GM19240 (cell line): ENCODE measurements around the gene TMEM179.

Experiments
- DNase-seq: peaks from one replicate; pipeline ENCODE4 v3.0.0; 2011; ENCODE audit warnings: low spot score; ENCODE audit not compliant: insufficient read length

TMEM179 gene

DNA sequence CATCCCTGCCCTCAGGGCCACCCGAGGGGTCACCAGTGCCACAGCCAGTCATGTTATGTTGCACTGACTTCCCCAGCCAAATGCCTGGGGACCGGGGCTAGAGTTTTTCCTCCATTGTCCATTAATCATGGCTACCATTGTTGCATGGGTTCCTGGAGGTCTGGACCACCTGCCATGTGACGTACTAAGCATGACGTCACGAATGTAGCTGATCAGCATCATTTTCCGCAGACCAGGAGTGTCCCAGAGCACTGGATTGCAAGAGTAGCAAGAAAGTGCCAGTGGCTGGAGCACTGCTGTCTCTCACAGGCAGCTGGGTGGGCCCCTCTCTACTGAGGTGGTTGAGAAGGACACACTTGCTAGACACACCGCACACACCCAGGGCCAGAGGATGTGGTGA is 31.9 kb downstream of the TMEM179 start:
- DNase-seq: no peak

DNA sequence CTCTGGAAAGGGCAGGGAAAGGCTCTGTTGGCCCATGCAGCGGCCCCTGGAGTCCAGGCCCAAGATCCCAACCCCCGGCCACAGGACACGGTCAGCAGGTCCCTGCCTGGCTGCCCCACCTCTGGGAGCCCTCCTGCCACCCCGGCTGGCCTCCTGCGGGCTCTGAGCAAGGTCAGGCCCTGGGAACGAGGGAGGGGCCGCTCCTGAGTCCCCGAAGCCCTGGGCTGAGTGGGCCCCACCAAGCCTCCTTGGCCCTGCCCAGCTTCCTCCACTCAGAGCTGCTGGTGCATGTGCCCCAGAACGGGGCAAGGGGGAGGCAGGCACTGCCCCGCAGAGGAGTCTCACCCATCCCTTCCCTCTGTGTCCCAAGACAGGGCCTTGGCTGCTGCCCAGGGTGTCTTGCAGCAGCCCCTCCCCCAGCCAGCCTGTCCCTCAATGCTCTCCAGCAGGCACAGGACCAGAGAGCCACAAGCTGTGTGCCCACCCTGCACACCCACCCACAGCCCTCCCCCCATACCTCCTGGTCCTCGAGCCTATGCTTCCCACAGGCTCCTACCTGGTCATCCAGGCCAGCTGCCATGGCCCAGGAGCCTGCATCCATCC is 32.4 kb downstream of the TMEM179 start:
- DNase-seq: no peak

DNA sequence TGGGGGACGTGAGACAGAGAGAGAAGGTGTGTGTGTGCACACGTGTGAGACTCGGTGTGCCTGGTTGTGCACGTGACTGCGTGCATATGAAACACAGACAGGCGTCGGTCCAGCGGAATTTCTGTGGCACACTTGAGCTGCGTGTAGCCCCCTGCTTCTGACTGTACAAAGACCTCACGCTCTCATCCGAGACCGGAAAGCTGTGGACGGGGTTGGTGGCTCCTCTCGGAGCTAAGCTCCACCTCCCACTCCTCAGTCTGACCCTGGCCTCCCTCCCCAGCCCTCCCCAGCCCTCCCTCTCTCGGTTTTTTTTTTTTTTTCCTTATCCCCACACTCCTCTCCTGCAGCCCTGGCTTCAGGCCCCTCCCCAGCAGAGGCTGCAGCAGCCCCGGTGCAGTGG is 33.3 kb downstream of the TMEM179 start:
- DNase-seq: no peak

DNA sequence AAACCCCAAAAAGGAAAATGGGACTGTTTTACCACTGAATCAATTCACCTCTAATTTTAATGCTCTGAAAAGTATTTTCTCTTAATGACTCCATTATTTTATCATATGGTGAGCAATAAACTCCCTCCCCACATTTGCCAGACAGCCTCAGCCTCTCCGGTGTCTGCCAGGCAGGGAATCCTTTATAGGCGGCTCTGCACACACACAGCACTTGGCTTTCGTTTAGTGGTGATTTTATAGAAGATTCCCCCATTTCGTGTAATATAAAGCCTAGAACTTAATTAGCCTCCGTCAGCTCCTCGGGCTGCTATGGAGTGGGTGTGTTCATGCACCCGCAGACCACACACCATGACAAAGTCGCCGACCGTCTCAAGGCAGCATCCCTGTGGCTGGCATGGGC is 35.1 kb downstream of the TMEM179 start:
- DNase-seq: no peak

DNA sequence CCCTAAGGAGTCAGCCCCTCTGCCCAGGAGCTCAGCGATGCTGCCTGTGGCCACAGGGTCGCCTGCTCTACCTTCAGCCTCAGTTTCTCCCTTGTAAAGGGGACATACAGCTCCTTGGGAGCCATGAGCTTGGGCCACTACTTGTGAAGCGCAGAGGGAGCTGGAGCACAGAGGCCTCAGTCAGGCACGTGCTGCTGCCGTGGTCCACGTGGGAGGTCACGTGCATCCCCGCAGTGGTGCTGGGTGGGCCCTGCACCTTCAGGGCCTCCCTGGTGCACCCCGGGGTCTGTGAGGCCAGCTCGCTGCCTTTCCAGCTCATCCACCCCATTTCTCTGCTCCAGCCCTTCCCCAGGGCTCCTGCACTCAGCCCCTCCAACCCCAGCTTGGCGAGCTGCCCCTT is 36.0 kb downstream of the TMEM179 start:
- DNase-seq: no peak

DNA sequence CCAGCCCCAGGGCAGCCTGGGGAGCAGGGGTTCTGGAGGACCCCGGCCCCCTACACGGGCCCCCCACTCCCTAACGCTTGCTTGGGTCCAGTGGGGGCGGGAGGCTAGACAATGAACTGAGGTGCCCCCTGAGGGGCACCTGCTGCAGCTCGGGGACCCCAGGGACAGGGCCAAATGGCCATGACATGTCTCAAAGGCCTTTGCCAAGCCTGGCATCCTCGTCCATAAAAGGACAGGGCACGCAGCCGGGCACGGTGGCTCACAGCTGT is 36.7 kb downstream of the TMEM179 start:
- no peak for DNase-seq

DNA sequence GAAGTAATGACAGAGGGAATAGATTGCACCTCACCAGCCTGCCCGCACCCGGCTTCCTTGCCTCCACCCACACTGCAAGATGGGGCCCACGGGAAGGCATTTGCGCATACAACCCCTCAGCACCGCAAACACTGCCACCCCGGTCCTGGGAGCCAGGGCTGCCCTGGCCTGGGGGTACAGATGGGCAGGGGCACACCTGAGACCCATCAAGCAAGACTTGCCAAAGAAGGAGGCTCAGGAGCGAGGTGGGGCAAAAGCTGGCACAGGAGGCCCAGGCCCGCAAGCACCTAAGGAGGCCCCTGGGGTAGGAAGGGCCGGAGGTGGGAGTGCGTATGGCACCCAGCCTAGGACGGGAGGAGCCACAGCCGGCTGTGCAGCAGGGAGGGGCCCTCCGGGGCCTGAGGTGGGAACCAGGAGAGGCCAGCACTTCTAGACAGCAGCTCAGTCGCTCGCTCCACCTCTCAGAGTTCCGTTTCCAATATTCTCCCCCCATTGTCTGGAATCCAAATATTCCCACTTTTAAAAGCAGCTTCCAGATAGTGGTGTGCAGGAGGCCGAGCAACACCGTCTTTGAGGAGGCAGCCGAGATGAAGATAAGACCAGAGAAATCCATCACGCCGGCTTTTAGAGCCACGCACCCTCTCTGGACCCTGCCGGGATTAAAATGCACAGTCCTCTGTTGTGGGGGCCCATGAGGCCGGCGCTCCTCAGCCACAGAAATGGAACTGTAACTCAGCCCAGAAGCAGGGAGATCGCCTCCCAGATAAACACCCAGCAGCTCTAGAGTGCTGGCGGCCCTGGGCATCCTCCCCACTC is 37.2 kb downstream of the TMEM179 start:
- no peak for DNase-seq

DNA sequence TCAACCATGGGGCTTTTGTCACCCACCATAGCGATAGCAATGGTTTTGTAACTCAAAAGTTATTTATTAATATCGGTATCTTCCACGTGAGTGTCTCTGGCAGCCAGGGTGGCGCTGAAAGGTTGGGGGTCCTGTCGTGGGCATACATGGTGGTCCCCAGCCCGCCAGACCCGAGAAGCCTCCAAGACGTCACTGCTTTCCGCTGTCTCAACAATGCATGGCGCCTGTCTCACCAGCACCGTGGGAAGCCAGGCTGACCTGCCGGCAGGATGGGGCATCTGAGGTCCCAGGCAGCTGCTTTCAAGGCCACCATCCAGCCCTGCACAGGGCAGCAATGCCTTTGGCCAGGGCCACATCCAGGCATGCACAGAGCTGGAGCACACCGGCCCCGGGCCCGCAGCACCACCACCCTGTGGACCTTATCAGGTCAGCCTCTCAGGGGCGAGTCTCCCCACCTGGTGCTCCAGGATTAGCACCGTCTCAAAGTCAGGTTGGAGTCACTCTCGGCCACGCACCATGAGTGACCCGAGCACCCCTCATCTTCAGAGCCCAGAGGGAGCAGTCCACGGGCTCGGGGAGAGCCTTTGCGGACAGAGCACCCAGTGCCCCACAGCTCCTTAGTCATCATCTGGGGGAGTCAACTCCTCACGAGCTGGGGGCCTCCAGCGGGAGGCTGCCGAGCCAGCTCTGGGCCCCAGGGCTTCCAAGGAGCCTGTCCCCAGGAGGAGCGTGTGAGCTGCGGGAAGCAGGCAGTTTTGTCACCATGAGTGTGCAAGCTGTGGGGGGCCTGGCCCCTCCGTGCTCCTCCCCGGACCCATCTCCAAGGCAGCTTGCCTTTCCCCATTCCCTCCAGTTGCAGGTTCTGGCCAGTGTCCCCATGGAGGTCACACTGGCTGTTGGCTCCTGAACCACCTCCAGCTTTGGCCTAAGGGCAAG is 39.6 kb downstream of the TMEM179 start:
- no peak for DNase-seq

DNA sequence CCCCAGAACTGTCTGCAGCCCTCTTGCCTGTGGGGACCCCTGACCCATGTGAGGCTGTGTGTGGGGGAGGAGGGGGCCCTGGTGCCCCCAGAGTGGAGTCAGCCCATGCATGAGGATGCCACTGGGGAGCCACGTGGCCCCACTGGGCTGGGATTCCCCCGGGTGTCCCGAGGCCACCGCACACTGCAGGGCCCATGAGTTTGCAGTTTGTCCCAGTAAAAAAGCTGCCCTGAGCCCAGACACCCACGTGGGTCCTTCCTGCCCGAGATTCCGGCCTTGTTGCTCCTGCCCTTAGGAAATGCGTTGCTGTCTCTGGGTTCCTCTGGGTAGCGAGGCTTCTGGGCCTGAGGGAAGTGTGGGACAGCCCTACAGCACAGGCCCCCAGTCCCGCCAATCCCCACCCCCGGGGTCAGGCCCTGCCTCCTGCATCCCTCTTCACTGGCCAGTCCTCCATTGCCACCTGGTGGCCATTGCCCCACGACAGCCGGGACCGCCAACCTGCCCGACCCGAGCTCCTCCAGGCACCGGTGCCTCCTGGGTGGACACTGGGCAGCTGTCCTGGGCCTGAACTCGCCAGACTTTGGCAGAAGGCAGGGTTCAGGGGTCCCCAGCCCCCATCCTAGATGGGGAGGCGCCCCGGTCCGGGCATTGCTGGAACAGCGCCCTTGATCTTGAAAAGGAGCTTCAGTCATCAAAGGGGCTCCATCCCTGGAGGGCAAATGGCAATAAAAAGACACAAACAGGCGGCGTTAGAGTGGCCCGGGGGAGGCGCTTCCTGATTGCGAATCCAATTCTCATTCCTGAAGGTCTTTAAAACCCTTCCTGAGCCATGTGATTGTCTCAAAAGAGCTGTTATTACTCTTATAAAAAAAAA is 40.6 kb downstream of the TMEM179 start:
- DNase-seq: peak; percentile 81

DNA sequence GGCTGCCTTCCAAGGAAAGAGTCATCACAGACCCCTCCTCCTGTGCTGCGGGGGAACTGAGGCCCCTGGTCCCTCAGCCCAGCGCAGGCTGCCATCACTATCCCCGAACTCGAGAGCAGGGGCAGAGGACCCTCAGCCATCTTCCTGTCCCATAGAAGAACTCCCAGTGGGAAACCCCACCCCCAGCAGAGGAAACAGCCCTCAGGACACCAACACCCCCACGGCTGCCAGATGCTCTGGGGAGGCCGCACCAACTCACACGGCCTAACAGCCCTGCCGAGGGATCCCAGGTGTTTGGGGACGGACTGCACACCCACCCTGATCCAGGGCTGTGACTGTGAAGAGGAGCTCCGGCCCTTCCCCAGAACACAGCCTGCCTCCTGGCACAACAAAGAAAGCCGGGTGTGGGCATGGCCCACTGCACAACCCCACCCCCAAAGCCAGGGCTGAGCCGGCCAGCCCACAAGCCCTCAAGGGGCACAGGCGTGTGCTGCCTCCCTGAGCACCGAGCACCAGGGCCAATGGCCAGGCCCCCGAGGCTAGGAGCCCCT is 41.3 kb downstream of the TMEM179 start:
- DNase-seq: no peak

DNA sequence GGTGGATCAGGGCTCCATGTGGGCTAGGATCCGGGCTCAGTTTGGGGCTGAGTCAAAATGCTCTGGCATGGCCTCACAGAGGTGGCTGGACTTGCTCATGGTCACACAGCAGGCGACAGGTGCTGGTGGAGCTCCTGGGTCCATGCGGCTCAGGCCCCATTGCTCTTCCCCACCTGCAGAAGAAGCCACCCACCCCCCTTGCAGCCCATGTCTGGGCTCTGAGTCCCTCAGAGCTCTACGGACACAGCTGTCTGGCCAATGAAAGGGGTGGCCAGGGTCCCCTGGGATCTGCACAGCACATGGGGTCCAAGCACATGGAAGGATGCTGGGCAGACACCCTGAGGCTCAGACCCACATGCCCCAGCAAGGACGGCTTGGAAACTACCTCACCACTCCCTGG is 42.0 kb downstream of the TMEM179 start:
- DNase-seq: no peak

DNA sequence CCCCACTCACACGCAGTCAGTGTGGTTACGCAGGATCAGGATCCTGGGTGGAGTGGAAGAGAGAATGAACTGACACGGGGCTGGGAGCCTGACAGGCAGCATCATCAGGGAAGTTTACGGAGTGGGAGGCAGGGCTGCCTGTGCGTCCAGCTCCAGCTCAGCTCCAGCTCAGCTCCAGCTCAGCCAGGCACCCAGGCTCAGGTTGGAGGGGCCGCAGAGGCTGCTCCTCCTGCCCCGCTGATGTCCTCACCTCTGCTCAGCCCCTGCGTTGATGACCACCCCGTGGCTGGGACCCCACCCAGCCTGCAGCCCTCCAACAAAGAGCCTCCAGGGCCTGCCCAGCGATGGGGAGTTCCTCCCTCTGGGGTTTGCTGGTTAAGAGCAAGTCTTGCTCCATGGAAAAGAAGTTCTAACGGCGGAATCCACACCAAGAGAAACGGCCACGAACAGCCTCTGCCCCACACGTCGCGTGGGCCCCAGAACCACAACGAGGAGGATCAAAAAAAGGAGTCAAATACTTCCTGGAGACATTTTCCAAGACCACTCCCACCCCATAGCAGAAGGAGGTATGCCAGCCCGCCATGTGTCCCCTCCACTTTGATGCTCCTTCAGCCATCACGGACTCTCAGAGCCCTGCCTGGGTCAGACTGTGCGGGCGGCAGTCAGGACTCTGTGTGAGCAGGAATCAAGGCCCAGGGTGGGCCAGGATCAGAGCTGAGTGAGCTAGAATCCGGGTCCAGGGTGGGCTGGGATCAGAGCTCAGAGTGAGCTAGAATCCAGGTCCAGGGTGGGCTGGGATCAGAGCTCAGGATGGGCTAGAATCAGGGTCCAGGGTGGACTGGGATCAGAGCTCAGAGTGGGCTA is 42.7 kb downstream of the TMEM179 start:
- DNase-seq: no peak

DNA sequence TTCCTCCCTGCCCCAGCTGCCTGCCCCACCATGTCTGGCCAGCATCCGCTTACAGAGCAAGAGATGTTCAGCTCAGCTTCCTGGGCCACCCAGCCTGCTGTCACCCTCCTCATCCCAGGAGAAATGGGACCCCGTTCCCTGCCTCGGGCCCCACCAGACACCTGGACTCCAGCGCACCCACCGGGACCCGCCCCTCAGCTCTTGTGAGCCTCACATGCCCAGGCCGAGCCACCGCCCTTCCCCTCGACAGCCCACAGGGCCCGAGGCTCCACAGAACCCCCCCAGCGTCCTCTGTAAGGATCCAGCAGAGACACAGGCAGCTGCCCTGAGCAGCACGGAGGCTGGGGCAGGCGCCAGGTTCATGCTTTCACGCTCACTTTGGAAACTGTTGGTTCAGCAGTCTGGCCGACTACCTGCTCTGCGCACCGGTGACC is 43.4 kb downstream of the TMEM179 start:
- no peak for DNase-seq

DNA sequence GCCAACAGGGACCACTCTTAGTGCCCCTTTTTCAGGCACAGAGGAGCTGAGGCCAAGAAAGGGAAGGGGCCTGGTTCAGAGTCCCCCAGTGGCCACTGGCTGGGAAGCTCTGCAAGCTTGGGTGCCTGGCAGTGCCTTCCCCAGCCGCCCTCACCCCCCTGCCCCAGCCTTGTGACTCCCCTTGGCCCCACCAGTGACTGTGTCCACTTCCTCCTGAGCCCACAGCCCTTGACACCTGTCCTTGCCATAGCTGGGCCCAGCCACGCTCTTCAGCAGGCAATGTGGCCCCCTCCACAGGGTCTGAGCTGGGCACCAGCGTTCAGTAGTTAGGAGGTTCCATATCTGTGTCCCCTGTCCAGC is 44.0 kb downstream of the TMEM179 start:
- DNase-seq: no peak

DNA sequence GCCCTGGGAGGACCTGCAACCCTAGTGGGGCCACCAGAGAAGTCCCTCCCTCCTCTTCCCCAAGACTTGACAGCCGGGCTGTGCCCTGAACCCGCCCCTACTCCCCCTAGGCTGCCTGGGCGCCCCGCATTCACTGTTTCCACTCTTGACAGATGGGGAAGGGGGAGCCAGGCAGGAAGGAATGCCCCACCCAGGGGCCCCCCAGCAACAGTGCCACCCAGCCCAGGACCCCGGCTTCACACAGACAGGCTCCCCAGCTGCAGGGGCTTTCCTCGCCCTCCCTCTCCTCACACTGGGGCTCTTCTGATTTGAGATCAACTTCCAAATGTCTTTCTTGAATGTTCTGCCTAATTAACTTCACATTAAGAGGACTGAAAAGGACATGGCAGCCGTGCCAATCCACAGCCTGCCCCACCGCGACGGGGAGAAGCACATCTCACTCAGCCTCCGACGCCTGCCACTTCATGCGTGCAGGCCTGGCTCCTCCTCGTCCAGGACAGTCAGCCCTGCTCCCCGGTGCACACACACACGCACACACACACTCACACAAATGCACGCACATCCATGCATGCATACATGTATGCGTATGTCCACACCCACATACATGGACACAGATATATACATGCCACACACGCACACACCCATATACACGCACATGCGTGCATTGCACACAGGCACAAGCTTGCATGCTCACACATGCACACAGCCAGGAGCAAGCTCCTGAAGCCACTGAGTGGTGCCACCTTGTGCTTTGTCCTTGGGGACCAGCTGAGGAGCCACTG is 44.6 kb downstream of the TMEM179 start:
- no peak for DNase-seq

DNA sequence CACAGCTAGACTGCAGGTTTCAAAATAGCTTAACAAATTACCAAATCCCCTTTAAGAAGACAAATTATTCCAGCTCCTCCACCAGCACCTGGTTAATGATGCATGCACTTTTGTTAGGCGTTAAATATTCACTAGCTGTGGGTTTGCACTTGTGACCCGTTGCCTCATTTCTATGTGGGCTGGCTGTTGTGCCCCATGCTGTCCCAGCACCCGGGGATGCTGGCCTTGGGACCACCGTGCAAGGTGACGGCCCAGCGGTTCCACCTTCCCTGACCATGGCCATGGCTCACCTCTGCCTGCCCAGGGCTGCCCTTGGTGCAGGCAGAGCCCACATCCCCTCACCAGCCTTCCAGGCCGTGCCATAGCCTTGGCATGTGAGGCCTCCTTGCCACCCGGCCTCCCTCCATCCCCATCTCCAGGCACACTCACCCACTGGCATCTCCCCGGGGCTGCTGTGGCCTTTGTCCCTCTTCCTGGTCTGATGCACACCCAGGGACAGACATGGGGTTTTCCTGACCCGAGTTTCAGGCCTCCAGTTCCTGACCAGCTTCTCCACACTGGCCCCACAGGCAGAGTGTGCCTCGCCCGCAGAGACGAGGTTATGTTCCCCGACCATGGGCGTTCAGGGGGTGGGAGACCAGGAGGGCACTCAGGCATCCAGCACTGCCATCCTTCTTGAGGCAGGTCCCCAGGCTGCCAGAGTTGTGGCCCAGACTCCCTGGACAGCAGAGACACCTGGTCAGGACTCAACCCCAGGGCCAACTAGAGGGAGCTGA is 45.4 kb downstream of the TMEM179 start:
- no peak for DNase-seq

DNA sequence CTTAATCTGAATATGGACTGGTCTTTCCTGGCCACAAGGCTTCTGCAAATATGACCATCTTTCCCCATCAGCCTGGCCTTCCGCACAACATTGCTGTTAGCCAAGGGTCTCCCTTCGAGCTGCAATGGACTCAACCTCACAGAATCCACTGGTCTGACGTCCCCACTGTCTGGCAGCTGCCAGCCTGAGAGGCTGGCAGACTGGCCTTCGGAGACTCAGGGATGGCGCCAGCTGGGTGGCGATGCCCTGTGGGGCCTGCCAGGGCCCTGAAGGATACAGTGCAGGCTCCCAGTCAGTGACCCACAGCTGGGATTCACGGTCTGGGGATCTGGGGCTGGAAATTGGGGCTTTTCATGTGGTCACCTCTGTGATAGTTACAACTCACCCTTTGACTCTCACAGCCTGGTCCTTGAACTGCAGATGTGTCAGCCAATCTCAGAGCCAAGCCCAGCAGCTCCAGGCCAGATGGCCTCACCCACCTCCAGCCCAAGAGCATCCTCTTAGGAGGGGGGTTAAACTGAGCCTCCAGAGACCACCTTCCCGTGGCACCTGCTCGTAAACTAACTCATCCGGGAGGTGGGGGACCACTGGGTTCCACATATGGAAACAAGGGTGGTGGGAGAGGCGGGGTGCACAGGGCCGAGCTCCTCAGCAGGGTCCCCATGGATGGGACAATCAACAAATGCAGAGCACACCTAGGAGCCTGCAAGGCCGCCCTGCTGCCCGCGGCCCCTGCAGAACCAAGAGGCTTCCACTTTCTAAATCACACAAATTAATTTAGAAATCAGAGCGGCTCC is 46.1 kb downstream of the TMEM179 start:
- no peak for DNase-seq

DNA sequence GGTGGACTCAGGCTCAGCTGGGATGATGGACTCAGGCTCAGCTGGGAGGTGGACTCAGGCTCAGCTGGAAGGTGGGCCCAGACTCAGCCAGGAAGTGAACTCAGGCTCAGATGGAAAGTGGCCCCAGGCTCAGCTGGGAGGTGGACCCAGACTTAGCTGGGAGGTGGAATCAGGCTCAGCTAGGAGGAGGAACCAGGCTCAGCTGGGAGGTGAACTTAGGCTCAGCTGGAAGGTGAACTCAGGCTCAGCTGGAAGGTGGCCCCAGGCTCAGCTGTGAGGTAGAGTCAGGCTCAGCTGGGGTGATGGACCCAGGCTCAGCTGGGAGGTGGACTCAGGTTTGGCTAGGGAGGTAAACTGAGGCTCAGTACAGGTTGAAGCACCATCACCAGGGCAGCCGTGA is 46.8 kb downstream of the TMEM179 start:
- DNase-seq: no peak
